22Rv1 (cell line): Measurements from ENCODE around the gene MAGI2.

Experiments used
- H3K27ac ChIP-seq: fragments of 450-650 bp; 2 replicates; pipeline ENCODE4 v1.5.1; 2017
- ZFX ChIP-seq: fragments of 450-650 bp; IDR thresholded peaks from 2 replicates; pipeline ENCODE4 v1.6.1; 2017; ENCODE audit warnings: antibody characterized with exemption, borderline replicate concordance
- TF ChIP-seq, protein P1 (sequence below): fragments of 450-650 bp; IDR thresholded peaks from 2 replicates; pipeline ENCODE4 v1.5.1; 2017; ENCODE audit warnings: mild to moderate bottlenecking

MAGI2 gene

DNA sequence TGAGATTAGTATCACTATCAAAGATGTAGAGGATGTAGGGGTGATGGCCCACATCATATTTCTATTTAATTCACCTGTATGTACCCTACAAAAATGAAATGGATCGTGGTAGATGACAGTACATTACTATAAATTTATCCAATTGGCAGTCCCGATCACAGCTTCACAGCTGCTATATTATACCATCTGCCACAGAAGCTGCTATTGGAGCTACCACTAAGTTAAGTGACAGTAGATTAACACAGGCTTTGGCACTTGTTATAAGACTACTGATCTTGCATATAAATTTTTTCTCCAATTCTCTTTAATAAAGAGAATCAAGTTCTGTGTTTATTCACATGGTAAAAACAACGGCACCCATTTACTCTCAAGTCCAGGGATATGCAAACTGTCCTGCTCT, 24.9 kb upstream of the MAGI2 start:
- TF ChIP-seq ZFX = no peak
- TF ChIP-seq, protein P1, sequence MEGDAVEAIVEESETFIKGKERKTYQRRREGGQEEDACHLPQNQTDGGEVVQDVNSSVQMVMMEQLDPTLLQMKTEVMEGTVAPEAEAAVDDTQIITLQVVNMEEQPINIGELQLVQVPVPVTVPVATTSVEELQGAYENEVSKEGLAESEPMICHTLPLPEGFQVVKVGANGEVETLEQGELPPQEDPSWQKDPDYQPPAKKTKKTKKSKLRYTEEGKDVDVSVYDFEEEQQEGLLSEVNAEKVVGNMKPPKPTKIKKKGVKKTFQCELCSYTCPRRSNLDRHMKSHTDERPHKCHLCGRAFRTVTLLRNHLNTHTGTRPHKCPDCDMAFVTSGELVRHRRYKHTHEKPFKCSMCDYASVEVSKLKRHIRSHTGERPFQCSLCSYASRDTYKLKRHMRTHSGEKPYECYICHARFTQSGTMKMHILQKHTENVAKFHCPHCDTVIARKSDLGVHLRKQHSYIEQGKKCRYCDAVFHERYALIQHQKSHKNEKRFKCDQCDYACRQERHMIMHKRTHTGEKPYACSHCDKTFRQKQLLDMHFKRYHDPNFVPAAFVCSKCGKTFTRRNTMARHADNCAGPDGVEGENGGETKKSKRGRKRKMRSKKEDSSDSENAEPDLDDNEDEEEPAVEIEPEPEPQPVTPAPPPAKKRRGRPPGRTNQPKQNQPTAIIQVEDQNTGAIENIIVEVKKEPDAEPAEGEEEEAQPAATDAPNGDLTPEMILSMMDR = no peak

DNA sequence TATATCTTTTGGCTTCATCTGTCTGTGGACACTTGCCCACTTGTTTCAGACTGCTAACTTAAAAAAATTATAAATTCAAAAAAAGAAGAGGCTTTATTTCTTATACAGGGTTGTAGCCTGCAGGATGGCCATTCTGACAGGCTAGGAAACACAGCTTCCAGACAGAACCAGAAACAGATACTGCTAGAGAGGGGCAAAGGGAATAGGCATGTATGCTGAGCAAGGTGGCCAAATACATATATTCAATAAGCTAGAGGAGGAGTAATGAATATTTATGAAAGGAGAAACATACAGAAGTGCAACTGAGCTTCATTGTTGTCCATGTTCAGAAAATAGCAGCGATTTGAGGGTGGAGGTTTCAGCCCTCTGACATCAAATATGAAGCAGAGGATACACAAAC, 22.0 kb upstream of the MAGI2 start:
- no peak overlapping the region for H3K27ac ChIP-seq
- no peak for TF ChIP-seq ZFX
- TF ChIP-seq, protein P1 = no peak

More for the DNA sequence above, 24.9 kb upstream of the MAGI2 start:
- H3K27ac ChIP-seq = no peak overlapping the region

DNA sequence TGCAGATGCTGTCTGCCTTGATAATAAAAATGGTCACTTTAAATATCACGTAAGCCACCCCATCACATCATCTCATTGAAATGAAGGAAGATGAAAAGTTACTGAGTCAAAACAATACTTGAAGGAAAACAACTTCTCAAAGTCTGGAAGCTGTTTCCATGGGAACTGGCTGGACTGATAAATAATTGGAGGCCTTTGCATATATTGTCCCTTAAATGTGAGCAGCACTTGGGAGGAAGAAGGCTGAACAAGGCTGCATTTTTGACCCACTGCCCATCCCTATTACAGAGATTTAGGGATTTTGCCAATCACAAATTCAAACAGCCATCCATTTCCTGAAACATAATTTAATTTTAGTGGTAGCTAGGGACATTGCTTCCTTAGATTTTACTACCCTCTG, 18.2 kb upstream of the MAGI2 start:
- H3K27ac ChIP-seq = no peak overlapping the region
- TF ChIP-seq ZFX = no peak
- TF ChIP-seq, protein P1 = no peak

DNA sequence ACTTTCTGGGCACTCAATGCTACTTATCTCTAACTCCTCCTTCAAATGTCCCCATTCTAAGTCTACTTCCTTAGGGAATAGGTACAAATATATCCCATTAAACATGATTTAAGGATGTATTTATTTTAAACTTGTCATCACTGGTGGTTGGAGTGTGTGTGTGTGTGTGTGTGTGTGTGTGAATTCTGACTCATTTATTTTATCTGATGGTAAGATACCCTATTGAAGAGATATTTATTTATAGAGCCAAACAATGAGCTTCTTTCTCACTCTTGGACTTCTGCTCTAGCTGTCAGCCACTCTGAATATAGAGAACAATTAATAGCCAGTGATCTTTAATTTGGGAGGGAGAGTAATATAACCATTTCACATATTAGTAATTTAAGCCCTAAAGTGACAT, 17.8 kb upstream of the MAGI2 start:
- TF ChIP-seq, protein P1 = no peak
- TF ChIP-seq ZFX = no peak
- no peak overlapping the region for H3K27ac ChIP-seq

DNA sequence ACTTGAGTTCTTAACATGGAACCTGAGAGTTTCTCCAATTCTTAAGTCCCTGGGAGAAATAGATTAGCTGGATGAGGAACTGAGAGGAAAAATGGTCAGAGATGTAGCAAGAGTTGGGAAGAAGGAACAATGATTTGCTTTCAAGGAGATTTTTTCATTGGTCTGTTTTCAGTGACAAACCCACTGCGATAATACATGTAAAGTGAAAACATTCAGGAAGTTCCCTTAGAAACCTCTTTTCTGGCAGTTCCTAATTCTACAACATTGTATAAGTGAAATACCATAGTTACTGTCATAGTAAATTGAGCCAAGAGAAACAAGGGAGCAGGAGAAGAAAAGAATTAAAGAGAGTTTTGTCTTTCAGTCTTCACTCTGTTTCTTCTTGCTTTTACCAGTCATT, 12.1 kb upstream of the MAGI2 start:
- TF ChIP-seq, protein P1 = no peak
- TF ChIP-seq ZFX = no peak
- no peak overlapping the region for H3K27ac ChIP-seq

DNA sequence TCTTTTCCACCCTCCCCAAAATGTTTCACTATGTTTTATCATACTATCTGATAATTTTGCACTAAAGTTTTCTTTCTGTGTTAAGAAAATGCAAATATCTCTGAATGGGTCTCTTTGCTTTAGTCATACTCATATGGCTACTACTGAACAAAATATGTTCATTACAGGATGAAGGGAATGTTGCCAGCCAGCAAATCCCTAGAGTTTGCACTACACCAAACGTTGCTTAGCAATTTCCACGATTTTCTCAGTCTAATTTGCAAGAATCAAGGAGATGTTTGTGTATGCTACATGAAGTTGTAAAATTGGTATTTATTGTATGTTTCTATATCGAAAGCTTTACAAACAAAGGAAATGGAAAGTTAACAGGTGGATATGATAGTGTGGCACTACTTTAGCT, 10.6 kb upstream of the MAGI2 start:
- H3K27ac ChIP-seq = no peak overlapping the region
- TF ChIP-seq, protein P1 = no peak
- no peak for TF ChIP-seq ZFX

DNA sequence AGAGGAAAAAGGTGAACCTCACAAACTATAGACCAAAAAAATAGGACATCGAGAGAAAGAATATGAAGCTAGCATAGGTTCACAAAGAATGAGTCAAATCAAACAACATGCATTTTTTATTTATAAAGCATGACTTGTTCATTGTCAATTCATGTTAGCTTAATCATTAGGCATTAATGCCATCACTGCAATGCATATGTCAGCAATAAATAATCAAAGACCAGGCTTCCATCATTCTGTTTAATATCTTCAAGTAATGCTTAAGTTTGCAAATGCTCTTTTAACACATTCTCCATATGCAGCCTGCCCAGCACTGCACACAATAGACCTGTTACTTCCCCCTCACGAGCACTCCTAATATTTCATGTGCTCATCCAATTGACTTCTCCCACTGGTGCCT, 8.9 kb upstream of the MAGI2 start:
- no peak overlapping the region for H3K27ac ChIP-seq
- no peak for TF ChIP-seq ZFX
- TF ChIP-seq, protein P1 = no peak
